Measurements from ENCODE around the gene USP6NL.
A peak's percentile ranks its signal among the peaks of the same experiment; 100 is the strongest.

USP6NL gene

DNA sequence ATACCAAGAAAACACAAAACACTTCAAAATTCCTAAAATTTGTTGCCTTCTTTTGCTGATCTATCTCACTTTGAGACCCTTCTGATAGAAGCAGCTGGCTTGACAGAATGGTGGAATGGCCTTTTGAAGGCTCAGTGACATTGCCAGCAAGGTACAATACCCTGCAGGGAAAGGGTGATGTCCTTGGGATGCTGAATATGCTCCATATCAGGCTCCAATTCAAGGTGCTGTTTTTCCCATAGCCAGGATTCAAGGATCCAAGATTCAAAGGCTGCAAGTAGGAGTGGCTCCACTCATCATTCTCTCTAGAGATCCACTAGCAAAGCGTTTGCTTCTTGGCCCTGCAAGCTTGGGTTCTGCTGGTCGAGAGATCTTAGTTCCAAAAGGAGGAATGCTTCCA, 120.4 kb downstream of the USP6NL start:
- Histone ChIP-seq H3K4me3 (ENCODE audit: low read length) (no peak overlapping the region), H3K9ac (ENCODE audit: low read length) (no peak overlapping the region)
- TF ChIP-seq CTCF (IDR thresholded peaks at IDR 0.05; ENCODE audit: low read depth, low read length): no peak
- no peak for TF ChIP-seq EZH2phosphoT487 (IDR thresholded peaks at IDR 0.05; ENCODE audit: low read depth)

GRCh38 chr10:11489591-11489990, 121.9 kb downstream of the USP6NL start:
- H3K36me3 ChIP-seq (replicated peaks; ENCODE audit: low read depth, low read length): no peaks in the 10 kb centered on the region
- no peaks in the 10 kb centered on the region for H3K27me3 ChIP-seq (ENCODE audit: low read depth, low read length)
- no peaks in the 10 kb centered on the region for H3K4me1 ChIP-seq (ENCODE audit: low read length)
- TF ChIP-seq CTCF (IDR thresholded peaks at IDR 0.05; ENCODE audit: low read depth, low read length) (no peak), EZH2phosphoT487 (IDR thresholded peaks at IDR 0.05; ENCODE audit: low read depth) (no peak)
- H3K4me3 ChIP-seq (ENCODE audit: low read length): no peak overlapping the region
- H3K27ac ChIP-seq (ENCODE audit: low read length): no peak overlapping the region
- H3K9me3 ChIP-seq (ENCODE audit: insufficient read depth, low read length): no peaks in the 10 kb centered on the region
- no peaks in the 10 kb centered on the region for H4K20me1 ChIP-seq (ENCODE audit: insufficient read depth, low read length)
- no peak overlapping the region for H3K9ac ChIP-seq (ENCODE audit: low read length)
- no peak overlapping the region for H3K4me2 ChIP-seq (ENCODE audit: low read length)
- H2AFZ ChIP-seq (ENCODE audit: low read depth, low read length): no peak overlapping the region
- H3K79me2 ChIP-seq (ENCODE audit: low read length): no peaks in the 10 kb centered on the region

More for the DNA sequence above, 120.4 kb downstream of the USP6NL start:
- Histone ChIP-seq H3K79me2 (ENCODE audit: low read length) (no peaks in the 10 kb centered on the region), H3K27ac (ENCODE audit: low read length) (no peak overlapping the region), H4K20me1 (ENCODE audit: insufficient read depth, low read length) (no peaks in the 10 kb centered on the region), H3K36me3 (replicated peaks; ENCODE audit: low read depth, low read length) (no peaks in the 10 kb centered on the region), H3K9me3 (ENCODE audit: insufficient read depth, low read length) (no peaks in the 10 kb centered on the region), H2AFZ (ENCODE audit: low read depth, low read length) (no peak overlapping the region), H3K4me1 (ENCODE audit: low read length) (no peaks in the 10 kb centered on the region), H3K27me3 (ENCODE audit: low read depth, low read length) (no peaks in the 10 kb centered on the region), H3K4me2 (ENCODE audit: low read length) (no peak overlapping the region)

- Histone ChIP-seq H4K20me1 (ENCODE audit: insufficient read depth, low read length) (no peaks in the 10 kb centered on the region), H3K27ac (ENCODE audit: low read length) (no peak overlapping the region), H2AFZ (ENCODE audit: low read depth, low read length) (no peak overlapping the region), H3K9me3 (ENCODE audit: insufficient read depth, low read length) (no peaks in the 10 kb centered on the region), H3K4me1 (ENCODE audit: low read length) (peaks cover 8% of the 10 kb centered on the region), H3K36me3 (replicated peaks; ENCODE audit: low read depth, low read length) (no peaks in the 10 kb centered on the region), H3K27me3 (ENCODE audit: low read depth, low read length) (no peaks in the 10 kb centered on the region), H3K4me3 (ENCODE audit: low read length) (no peak overlapping the region), H3K79me2 (ENCODE audit: low read length) (no peaks in the 10 kb centered on the region), H3K9ac (ENCODE audit: low read length) (no peak overlapping the region), H3K4me2 (ENCODE audit: low read length) (no peak overlapping the region)
- TF ChIP-seq EZH2phosphoT487 (IDR thresholded peaks at IDR 0.05; ENCODE audit: low read depth): no peak
- no peak for TF ChIP-seq CTCF (IDR thresholded peaks at IDR 0.05; ENCODE audit: low read depth, low read length)
Observed at GRCh38 chr10:11488126-11488525, 123.3 kb downstream of the USP6NL start.

- Histone ChIP-seq H4K20me1 (ENCODE audit: insufficient read depth, low read length) (no peaks in the 10 kb centered on the region), H3K4me2 (ENCODE audit: low read length) (peak overlapping the region; percentile 62), H2AFZ (ENCODE audit: low read depth, low read length) (0 out of 2 replicates have a peak overlapping the region, but pooled peaks have one; percentile 25), H3K27ac (ENCODE audit: low read length) (no peak overlapping the region), H3K36me3 (replicated peaks; ENCODE audit: low read depth, low read length) (no peaks in the 10 kb centered on the region), H3K79me2 (ENCODE audit: low read length) (no peaks in the 10 kb centered on the region), H3K4me1 (ENCODE audit: low read length) (peaks cover 16% of the 10 kb centered on the region), H3K9ac (ENCODE audit: low read length) (no peak overlapping the region; the same call in 1 of the 2 replicates), H3K27me3 (ENCODE audit: low read depth, low read length) (no peaks in the 10 kb centered on the region), H3K9me3 (ENCODE audit: insufficient read depth, low read length) (no peaks in the 10 kb centered on the region), H3K4me3 (ENCODE audit: low read length) (peak overlapping the region; percentile 42)
- TF ChIP-seq CTCF (IDR thresholded peaks at IDR 0.05; ENCODE audit: low read depth, low read length) (no peak), EZH2phosphoT487 (IDR thresholded peaks at IDR 0.05; ENCODE audit: low read depth) (no peak)
Observed at GRCh38 chr10:11483201-11484148, 128.0 kb downstream of the USP6NL start.
